ENCODE results near the gene MORN5.

MORN5 gene

DNA sequence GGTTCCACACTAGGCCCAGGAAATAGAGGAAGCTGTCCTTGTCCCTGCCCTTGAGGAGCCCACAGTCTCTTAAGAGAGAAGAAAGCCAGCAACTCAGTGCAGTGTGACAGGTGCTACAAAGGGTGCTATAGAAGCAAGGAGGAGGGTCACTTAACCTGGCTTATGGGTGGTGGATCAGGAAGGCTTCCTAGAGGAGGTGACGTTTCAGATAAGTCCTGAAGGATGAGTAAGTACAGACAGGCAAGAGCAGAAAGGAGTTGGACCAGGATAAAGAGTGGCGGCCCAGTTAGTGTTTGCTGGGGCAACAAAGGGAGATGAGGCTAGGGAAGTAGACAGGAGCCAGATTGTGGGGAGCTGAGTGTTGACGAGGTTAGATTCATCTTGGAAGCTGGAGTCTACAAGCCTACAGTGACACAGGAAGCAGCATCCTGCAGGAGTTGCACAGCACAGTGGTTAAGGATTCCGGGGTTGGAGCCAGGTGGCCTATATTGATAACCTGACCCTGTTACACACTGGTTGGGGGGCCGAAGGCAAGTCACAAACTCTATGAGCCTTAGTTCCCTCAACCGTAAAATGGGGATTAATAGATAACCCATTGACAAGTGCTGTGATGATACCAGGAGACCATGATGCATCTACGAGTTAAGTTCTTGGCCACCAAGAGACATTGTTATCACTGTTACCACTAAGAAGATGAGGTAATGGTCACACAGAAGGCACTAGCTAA is 74.5 kb downstream of the MORN5 start:
- DNase-seq, result no peak
- H3K79me1 ChIP-seq (replicated peaks; ENCODE audit: low read length, poor library complexity, severe bottlenecking), result no peaks in the 10 kb centered on the region
- H3K23ac ChIP-seq (ENCODE audit: low read length in 2 of 2), result peak overlapping the region in 1 of 2 experiments; percentile 60
- H2BK12ac ChIP-seq (ENCODE audit: low read length in 2 of 2), result no peak overlapping the region
- no peak overlapping the region for H3K18ac ChIP-seq (ENCODE audit: low read depth in 1 of 2, low read length in 2 of 2)
- H3K9me3 ChIP-seq (ENCODE audit: control insufficient read depth, low read length), result no peaks in the 10 kb centered on the region
- no peak overlapping the region for H2AFZ ChIP-seq (ENCODE audit: low read depth, low read length)
- H3K27me3 ChIP-seq (ENCODE audit: control insufficient read depth in 1 of 2, insufficient read depth in 1 of 2, low read length in 2 of 2), result peaks cover 41 to 47% of the 10 kb centered on the region in 2 experiments
- H3K4me2 ChIP-seq (ENCODE audit: low read length, poor library complexity, severe bottlenecking), result no peak overlapping the region
- 93% methylated on average over 7 of the region's 7 CpGs for WGBS
- no peak overlapping the region for H3K4me3 ChIP-seq (ENCODE audit: insufficient read depth in 1 of 2, low read depth in 1 of 2, low read length in 2 of 2)
- H2AK5ac ChIP-seq (ENCODE audit: low read length, severe bottlenecking), result no peak overlapping the region
- no peak overlapping the region for H4K91ac ChIP-seq (ENCODE audit: low read length)
- H3K9ac ChIP-seq (ENCODE audit: low read length), result no peak overlapping the region
- no peak overlapping the region for H3K14ac ChIP-seq (ENCODE audit: low read length in 2 of 2)
- H2BK120ac ChIP-seq (ENCODE audit: low read depth, low read length), result no peak overlapping the region
- H3K27ac ChIP-seq (ENCODE audit: low read length, poor library complexity, severe bottlenecking), result no peak overlapping the region
- peaks cover 0 to 9% of the 10 kb centered on the region in 2 experiments for H3K36me3 ChIP-seq (ENCODE audit: control insufficient read depth in 1 of 2, insufficient read depth in 2 of 2, low read depth in 1 of 2, low read length in 2 of 2)
- H3K4me1 ChIP-seq (ENCODE audit: control insufficient read depth, insufficient read depth, low read depth, low read length), result peaks cover under 1% of the 10 kb centered on the region
- no peak overlapping the region for H2BK15ac ChIP-seq (ENCODE audit: low read depth, poor library complexity, severe bottlenecking)
- no peak overlapping the region for H2BK5ac ChIP-seq (ENCODE audit: low read depth, low read length, poor library complexity, severe bottlenecking)
- no peak overlapping the region for H3K4ac ChIP-seq (ENCODE audit: low read depth in 1 of 2, low read length in 2 of 2)
- no peak overlapping the region for H4K8ac ChIP-seq (ENCODE audit: low read length)

GRCh38 chr9:122236681-122237080 is 77.0 kb downstream of the MORN5 start:
- H3K36me3 ChIP-seq (ENCODE audit: control insufficient read depth in 1 of 2, insufficient read depth in 2 of 2, low read depth in 1 of 2, low read length in 2 of 2), result peaks cover 5 to 32% of the 10 kb centered on the region in 2 experiments
- H3K4me1 ChIP-seq (ENCODE audit: control insufficient read depth, insufficient read depth, low read depth, low read length), result no peaks in the 10 kb centered on the region
- no peaks in the 10 kb centered on the region for H3K79me1 ChIP-seq (replicated peaks; ENCODE audit: low read length, poor library complexity, severe bottlenecking)
- no peaks in the 10 kb centered on the region for H3K9me3 ChIP-seq (ENCODE audit: control insufficient read depth, low read length)
- no peak overlapping the region for H3K4me3 ChIP-seq (ENCODE audit: insufficient read depth in 1 of 2, low read depth in 1 of 2, low read length in 2 of 2)
- H3K4ac ChIP-seq (ENCODE audit: low read depth in 1 of 2, low read length in 2 of 2), result no peak overlapping the region
- H3K27ac ChIP-seq (ENCODE audit: low read length, poor library complexity, severe bottlenecking), result no peak overlapping the region
- no peak overlapping the region for H2AK5ac ChIP-seq (ENCODE audit: low read length, severe bottlenecking)
- no peak for DNase-seq
- no peak overlapping the region for H3K9ac ChIP-seq (ENCODE audit: low read length)
- H3K14ac ChIP-seq (ENCODE audit: low read length in 2 of 2), result no peak overlapping the region
- no peak overlapping the region for H4K8ac ChIP-seq (ENCODE audit: low read length)
- H2AFZ ChIP-seq (ENCODE audit: low read depth, low read length), result no peak overlapping the region
- no peak overlapping the region for H2BK15ac ChIP-seq (ENCODE audit: low read depth, poor library complexity, severe bottlenecking)
- H2BK120ac ChIP-seq (ENCODE audit: low read depth, low read length), result no peak overlapping the region
- 77% methylated on average over 9 of the region's 10 CpGs for WGBS
- H3K18ac ChIP-seq (ENCODE audit: low read depth in 1 of 2, low read length in 2 of 2), result no peak overlapping the region
- no peak overlapping the region for H2BK5ac ChIP-seq (ENCODE audit: low read depth, low read length, poor library complexity, severe bottlenecking)
- no peak overlapping the region for H3K23ac ChIP-seq (ENCODE audit: low read length in 2 of 2)
- H3K27me3 ChIP-seq (ENCODE audit: control insufficient read depth in 1 of 2, insufficient read depth in 1 of 2, low read length in 2 of 2), result peaks cover 16 to 22% of the 10 kb centered on the region in 2 experiments
- H4K91ac ChIP-seq (ENCODE audit: low read length), result no peak overlapping the region
- no peak overlapping the region for H2BK12ac ChIP-seq (ENCODE audit: low read length in 2 of 2)
- H3K4me2 ChIP-seq (ENCODE audit: low read length, poor library complexity, severe bottlenecking), result no peak overlapping the region

DNA sequence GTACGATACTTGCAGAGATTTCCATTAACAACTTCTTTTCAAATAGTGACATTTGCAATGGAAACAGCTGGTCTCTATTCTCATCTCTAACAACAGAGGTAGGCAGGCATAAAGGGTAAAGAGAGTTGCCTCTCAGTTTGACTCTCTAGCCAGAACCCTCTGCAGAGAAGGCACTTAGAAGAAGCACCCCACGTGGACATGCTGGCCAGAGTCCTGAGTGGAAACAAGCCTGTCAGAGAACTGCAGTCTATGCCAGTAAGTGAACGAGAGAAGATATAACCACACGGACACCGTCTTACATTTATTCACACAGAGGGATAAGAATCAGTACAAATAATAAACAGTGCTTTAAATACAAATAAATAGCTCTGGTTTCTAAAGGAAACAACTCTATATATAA is 80.0 kb downstream of the MORN5 start:
- H3K18ac ChIP-seq (ENCODE audit: low read depth in 1 of 2, low read length in 2 of 2), result no peak overlapping the region
- 100% methylated on average over 3 of the region's 5 CpGs for WGBS

GRCh38 chr9:122244349-122244748 is 84.6 kb downstream of the MORN5 start:
- H4K8ac ChIP-seq (ENCODE audit: low read length), result no peak overlapping the region
- DNase-seq, result no peak
- no peak overlapping the region for H3K14ac ChIP-seq (ENCODE audit: low read length in 2 of 2)
- no peak overlapping the region for H2BK12ac ChIP-seq (ENCODE audit: low read length in 2 of 2)
- no peaks in the 10 kb centered on the region for H3K9me3 ChIP-seq (ENCODE audit: control insufficient read depth, low read length)
- H3K27me3 ChIP-seq (ENCODE audit: control insufficient read depth in 1 of 2, insufficient read depth in 1 of 2, low read length in 2 of 2), result no peaks in the 10 kb centered on the region
- peaks cover 26 to 90% of the 10 kb centered on the region in 2 experiments for H3K36me3 ChIP-seq (ENCODE audit: control insufficient read depth in 1 of 2, insufficient read depth in 2 of 2, low read depth in 1 of 2, low read length in 2 of 2)
- 96% methylated on average over 3 of the region's 3 CpGs for WGBS
- H2BK120ac ChIP-seq (ENCODE audit: low read depth, low read length), result no peak overlapping the region
- no peak overlapping the region for H3K23ac ChIP-seq (ENCODE audit: low read length in 2 of 2)
- peaks cover 12% of the 10 kb centered on the region for H3K79me1 ChIP-seq (replicated peaks; ENCODE audit: low read length, poor library complexity, severe bottlenecking)
- no peak overlapping the region for H2BK15ac ChIP-seq (ENCODE audit: low read depth, poor library complexity, severe bottlenecking)
- H3K27ac ChIP-seq (ENCODE audit: low read length, poor library complexity, severe bottlenecking), result no peak overlapping the region
- no peak overlapping the region for H2AK5ac ChIP-seq (ENCODE audit: low read length, severe bottlenecking)
- H3K4me2 ChIP-seq (ENCODE audit: low read length, poor library complexity, severe bottlenecking), result no peak overlapping the region
- no peak overlapping the region for H3K18ac ChIP-seq (ENCODE audit: low read depth in 1 of 2, low read length in 2 of 2)
- no peak overlapping the region for H3K4me3 ChIP-seq (ENCODE audit: insufficient read depth in 1 of 2, low read depth in 1 of 2, low read length in 2 of 2)
- H4K91ac ChIP-seq (ENCODE audit: low read length), result no peak overlapping the region
- H3K9ac ChIP-seq (ENCODE audit: low read length), result no peak overlapping the region
- H3K4ac ChIP-seq (ENCODE audit: low read depth in 1 of 2, low read length in 2 of 2), result no peak overlapping the region
- H2AFZ ChIP-seq (ENCODE audit: low read depth, low read length), result no peak overlapping the region
- H3K4me1 ChIP-seq (ENCODE audit: control insufficient read depth, insufficient read depth, low read depth, low read length), result no peaks in the 10 kb centered on the region
- no peak overlapping the region for H2BK5ac ChIP-seq (ENCODE audit: low read depth, low read length, poor library complexity, severe bottlenecking)

More for the DNA sequence above, 80.0 kb downstream of the MORN5 start:
- Histone ChIP-seq H2BK120ac (ENCODE audit: low read depth, low read length) (no peak overlapping the region), H3K4me1 (ENCODE audit: control insufficient read depth, insufficient read depth, low read depth, low read length) (no peaks in the 10 kb centered on the region), H3K27me3 (ENCODE audit: control insufficient read depth in 1 of 2, insufficient read depth in 1 of 2, low read length in 2 of 2) (no peaks in the 10 kb centered on the region), H3K9me3 (ENCODE audit: control insufficient read depth, low read length) (no peaks in the 10 kb centered on the region), H3K4me3 (ENCODE audit: insufficient read depth in 1 of 2, low read depth in 1 of 2, low read length in 2 of 2) (no peak overlapping the region), H3K4me2 (ENCODE audit: low read length, poor library complexity, severe bottlenecking) (no peak overlapping the region), H3K23ac (ENCODE audit: low read length in 2 of 2) (no peak overlapping the region), H2AFZ (ENCODE audit: low read depth, low read length) (no peak overlapping the region), H3K9ac (ENCODE audit: low read length) (no peak overlapping the region), H4K91ac (ENCODE audit: low read length) (no peak overlapping the region), H3K27ac (ENCODE audit: low read length, poor library complexity, severe bottlenecking) (no peak overlapping the region), H3K4ac (ENCODE audit: low read depth in 1 of 2, low read length in 2 of 2) (no peak overlapping the region), H2BK12ac (ENCODE audit: low read length in 2 of 2) (no peak overlapping the region), H2BK15ac (ENCODE audit: low read depth, poor library complexity, severe bottlenecking) (no peak overlapping the region), H3K14ac (ENCODE audit: low read length in 2 of 2) (no peak overlapping the region), H3K79me1 (replicated peaks; ENCODE audit: low read length, poor library complexity, severe bottlenecking) (peaks cover 2% of the 10 kb centered on the region), H2BK5ac (ENCODE audit: low read depth, low read length, poor library complexity, severe bottlenecking) (no peak overlapping the region), H2AK5ac (ENCODE audit: low read length, severe bottlenecking) (no peak overlapping the region), H3K36me3 (ENCODE audit: control insufficient read depth in 1 of 2, insufficient read depth in 2 of 2, low read depth in 1 of 2, low read length in 2 of 2) (peaks cover 10 to 62% of the 10 kb centered on the region in 2 experiments), H4K8ac (ENCODE audit: low read length) (no peak overlapping the region)
- no peak for DNase-seq

Measured in mesenchymal stem cell (in vitro differentiated cells and primary cell).